ENCODE measurements around the gene CHRNG.

GRCh38 chr2:232525791-232526371 lies 13.6 kb upstream of the CHRNG start, which contains the start of gene CHRND:
- TF ChIP-seq CTCF (IDR thresholded peaks at IDR 0.05; ENCODE audit: poor library complexity, severe bottlenecking) (no peak), RAD21 (conservative IDR thresholded peaks at IDR 0.05) (no peak), POLR2AphosphoS5 (IDR thresholded peaks at IDR 0.05) (no peak), EZH2 (IDR thresholded peaks at IDR 0.05; ENCODE audit: borderline replicate concordance, insufficient read depth, low read length, poor library complexity, severe bottlenecking) (no peak)
- TF ChIP-seq, protein P1, sequence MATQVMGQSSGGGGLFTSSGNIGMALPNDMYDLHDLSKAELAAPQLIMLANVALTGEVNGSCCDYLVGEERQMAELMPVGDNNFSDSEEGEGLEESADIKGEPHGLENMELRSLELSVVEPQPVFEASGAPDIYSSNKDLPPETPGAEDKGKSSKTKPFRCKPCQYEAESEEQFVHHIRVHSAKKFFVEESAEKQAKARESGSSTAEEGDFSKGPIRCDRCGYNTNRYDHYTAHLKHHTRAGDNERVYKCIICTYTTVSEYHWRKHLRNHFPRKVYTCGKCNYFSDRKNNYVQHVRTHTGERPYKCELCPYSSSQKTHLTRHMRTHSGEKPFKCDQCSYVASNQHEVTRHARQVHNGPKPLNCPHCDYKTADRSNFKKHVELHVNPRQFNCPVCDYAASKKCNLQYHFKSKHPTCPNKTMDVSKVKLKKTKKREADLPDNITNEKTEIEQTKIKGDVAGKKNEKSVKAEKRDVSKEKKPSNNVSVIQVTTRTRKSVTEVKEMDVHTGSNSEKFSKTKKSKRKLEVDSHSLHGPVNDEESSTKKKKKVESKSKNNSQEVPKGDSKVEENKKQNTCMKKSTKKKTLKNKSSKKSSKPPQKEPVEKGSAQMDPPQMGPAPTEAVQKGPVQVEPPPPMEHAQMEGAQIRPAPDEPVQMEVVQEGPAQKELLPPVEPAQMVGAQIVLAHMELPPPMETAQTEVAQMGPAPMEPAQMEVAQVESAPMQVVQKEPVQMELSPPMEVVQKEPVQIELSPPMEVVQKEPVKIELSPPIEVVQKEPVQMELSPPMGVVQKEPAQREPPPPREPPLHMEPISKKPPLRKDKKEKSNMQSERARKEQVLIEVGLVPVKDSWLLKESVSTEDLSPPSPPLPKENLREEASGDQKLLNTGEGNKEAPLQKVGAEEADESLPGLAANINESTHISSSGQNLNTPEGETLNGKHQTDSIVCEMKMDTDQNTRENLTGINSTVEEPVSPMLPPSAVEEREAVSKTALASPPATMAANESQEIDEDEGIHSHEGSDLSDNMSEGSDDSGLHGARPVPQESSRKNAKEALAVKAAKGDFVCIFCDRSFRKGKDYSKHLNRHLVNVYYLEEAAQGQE (IDR thresholded peaks at IDR 0.05; ENCODE audit: borderline replicate concordance): no peak

All from neural cell (in vitro differentiated cells).